Right lobe of liver (tissue), 4 donors: ENCODE measurements around the gene CACNA1E.

ENCODE experiments used
- POLR2A ChIP-seq: fragments of 450-650 bp; IDR thresholded peaks from one replicate; pipeline ENCODE4 v1.6.1; 2017; ENCODE audit warnings: antibody characterized with exemption, mild to moderate bottlenecking
- TF ChIP-seq, protein P1 (sequence below), 4 donors: fragments of 200-600 bp in 3 of 4; fragments of 450-650 bp in 1 of 4; IDR thresholded peaks; one replicate each; pipeline versions ENCODE4 v1.5.1 to v1.8.0; 2016 to 2022; ENCODE audit warnings: antibody characterized with exemption in 4 of 4, mild to moderate bottlenecking in 2 of 4
- donor health status: DM: no; HTN: no; CAD: no.
- donor health status: DM: no; HTN: no; CAD: no.
- donor health status: DM: no; HTN: yes; CAD: no.

DNA sequence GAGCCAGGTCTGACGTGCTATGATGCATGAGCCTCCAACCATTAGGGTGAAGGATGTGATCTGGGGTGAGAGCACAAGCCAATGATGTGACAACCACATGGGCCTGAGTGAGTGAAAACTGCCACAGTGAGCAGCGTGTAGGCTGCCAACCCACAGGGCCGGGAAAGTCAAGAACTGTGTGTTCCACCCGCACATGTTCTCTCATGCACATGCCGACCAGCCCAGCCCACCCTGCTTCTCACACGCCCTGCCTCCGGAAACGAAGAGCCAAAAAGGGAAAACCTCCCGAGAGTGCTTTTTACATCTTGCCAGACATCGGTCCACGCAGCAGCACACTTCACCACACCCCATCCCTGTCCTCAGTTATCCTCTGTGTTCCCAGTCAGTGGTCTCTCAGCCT lies 197.0 kb downstream of the CACNA1E start:
- TF ChIP-seq, protein P1, sequence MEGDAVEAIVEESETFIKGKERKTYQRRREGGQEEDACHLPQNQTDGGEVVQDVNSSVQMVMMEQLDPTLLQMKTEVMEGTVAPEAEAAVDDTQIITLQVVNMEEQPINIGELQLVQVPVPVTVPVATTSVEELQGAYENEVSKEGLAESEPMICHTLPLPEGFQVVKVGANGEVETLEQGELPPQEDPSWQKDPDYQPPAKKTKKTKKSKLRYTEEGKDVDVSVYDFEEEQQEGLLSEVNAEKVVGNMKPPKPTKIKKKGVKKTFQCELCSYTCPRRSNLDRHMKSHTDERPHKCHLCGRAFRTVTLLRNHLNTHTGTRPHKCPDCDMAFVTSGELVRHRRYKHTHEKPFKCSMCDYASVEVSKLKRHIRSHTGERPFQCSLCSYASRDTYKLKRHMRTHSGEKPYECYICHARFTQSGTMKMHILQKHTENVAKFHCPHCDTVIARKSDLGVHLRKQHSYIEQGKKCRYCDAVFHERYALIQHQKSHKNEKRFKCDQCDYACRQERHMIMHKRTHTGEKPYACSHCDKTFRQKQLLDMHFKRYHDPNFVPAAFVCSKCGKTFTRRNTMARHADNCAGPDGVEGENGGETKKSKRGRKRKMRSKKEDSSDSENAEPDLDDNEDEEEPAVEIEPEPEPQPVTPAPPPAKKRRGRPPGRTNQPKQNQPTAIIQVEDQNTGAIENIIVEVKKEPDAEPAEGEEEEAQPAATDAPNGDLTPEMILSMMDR (IDR thresholded peaks at IDR 0.05): no peak
- no peak for TF ChIP-seq POLR2A
